ENCODE results near the gene KCNH4.
"Not testable (repeated sequence)": the region's sequence is repeated elsewhere in the genome, so short reads cannot be mapped to it uniquely, and the experiment has no call there.

GRCh38 chr17:42211921-42212341, 31.0 kb upstream of the KCNH4 start:
- TF ChIP-seq, protein P1, sequence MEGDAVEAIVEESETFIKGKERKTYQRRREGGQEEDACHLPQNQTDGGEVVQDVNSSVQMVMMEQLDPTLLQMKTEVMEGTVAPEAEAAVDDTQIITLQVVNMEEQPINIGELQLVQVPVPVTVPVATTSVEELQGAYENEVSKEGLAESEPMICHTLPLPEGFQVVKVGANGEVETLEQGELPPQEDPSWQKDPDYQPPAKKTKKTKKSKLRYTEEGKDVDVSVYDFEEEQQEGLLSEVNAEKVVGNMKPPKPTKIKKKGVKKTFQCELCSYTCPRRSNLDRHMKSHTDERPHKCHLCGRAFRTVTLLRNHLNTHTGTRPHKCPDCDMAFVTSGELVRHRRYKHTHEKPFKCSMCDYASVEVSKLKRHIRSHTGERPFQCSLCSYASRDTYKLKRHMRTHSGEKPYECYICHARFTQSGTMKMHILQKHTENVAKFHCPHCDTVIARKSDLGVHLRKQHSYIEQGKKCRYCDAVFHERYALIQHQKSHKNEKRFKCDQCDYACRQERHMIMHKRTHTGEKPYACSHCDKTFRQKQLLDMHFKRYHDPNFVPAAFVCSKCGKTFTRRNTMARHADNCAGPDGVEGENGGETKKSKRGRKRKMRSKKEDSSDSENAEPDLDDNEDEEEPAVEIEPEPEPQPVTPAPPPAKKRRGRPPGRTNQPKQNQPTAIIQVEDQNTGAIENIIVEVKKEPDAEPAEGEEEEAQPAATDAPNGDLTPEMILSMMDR (IDR thresholded peaks at IDR 0.05): not testable (repeated sequence)
- TF ChIP-seq POLR2A (IDR thresholded peaks at IDR 0.05): not testable (repeated sequence)

All from ovary (tissue), 3 donors.